HepG2 (cell line): ENCODE measurements around the gene CKAP2. TPM values are rescaled to one million over a fixed set of nuclear protein-coding genes. Genes with fewer than 3 reads are reported as not detected.

Experiments used
- ATF7 ChIP-seq, 2 experiments: fragments of 450-650 bp in 1 of 2; sonication (generic) in 1 of 2; formaldehyde crosslinking in 1 of 2; IDR thresholded peaks; 2 replicates each; pipeline versions ENCODE4 v1.4.0 to v1.6.1; 2016 to 2020; ENCODE audit warnings: antibody characterized with exemption in 1 of 2, mild to moderate bottlenecking in 1 of 2, missing genetic modification reagents in 1 of 2
- BRD4 ChIP-seq: sonication (generic); formaldehyde crosslinking; IDR thresholded peaks from 2 replicates; pipeline ENCODE4 v1.4.0; 2020; ENCODE audit warnings: missing genetic modification reagents
- DPF2 ChIP-seq: sonication (generic); formaldehyde crosslinking; IDR thresholded peaks from 2 replicates; pipeline ENCODE4 v1.4.0; 2020; ENCODE audit warnings: mild to moderate bottlenecking, low read depth, missing genetic modification reagents, borderline replicate concordance
- ELF4 ChIP-seq: sonication (generic); formaldehyde crosslinking; IDR thresholded peaks from 2 replicates; pipeline ENCODE4 v1.5.0; 2020; ENCODE audit warnings: missing genetic modification reagents, mild to moderate bottlenecking, moderate library complexity, borderline replicate concordance
- NBN ChIP-seq: fragments of 450-650 bp; conservative IDR thresholded peaks from 2 replicates; pipeline ENCODE4 v1.6.1; 2017
- PRPF4 ChIP-seq: fragments of 200-400 bp; formaldehyde crosslinking; IDR thresholded peaks from 2 replicates; pipeline ENCODE4 v1.6.1; 2016; ENCODE audit warnings: low read length, low read depth; ENCODE audit not compliant: poor library complexity, severe bottlenecking
- REL ChIP-seq: sonication (generic); formaldehyde crosslinking; conservative IDR thresholded peaks from 2 replicates; pipeline ENCODE4 v1.8.0; 2022; ENCODE audit warnings: mild to moderate bottlenecking, missing genetic modification reagents, moderate library complexity
- RORA ChIP-seq: sonication (generic); formaldehyde crosslinking; IDR thresholded peaks from 2 replicates; pipeline ENCODE4 v1.5.0; 2020; ENCODE audit warnings: mild to moderate bottlenecking, missing genetic modification reagents, moderate library complexity
- SMARCE1 ChIP-seq: fragments of 450-650 bp; IDR thresholded peaks from 2 replicates; pipeline ENCODE4 v1.6.1; 2017; ENCODE audit warnings: borderline replicate concordance
- SOX6 ChIP-seq, 2 experiments: fragments of 450-650 bp in 1 of 2; sonication (generic) in 1 of 2; formaldehyde crosslinking in 1 of 2; IDR thresholded peaks; 2 replicates each; pipeline versions ENCODE4 v1.4.0 to v1.6.1; 2017 to 2020; ENCODE audit warnings: antibody characterized with exemption in 1 of 2, mild to moderate bottlenecking in 1 of 2, missing genetic modification reagents in 1 of 2
- ZBTB7A ChIP-seq: sonication (generic); formaldehyde crosslinking; IDR thresholded peaks from 2 replicates; pipeline ENCODE4 v1.8.0; 2022; ENCODE audit warnings: mild to moderate bottlenecking, missing genetic modification reagents
- ZNF484 ChIP-seq: sonication (generic); formaldehyde crosslinking; IDR thresholded peaks from 2 replicates; pipeline ENCODE4 v1.5.1; 2020; ENCODE audit warnings: mild to moderate bottlenecking, low read depth, missing genetic modification reagents, borderline replicate concordance
- ZNF496 ChIP-seq: sonication (generic); formaldehyde crosslinking; IDR thresholded peaks from 2 replicates; pipeline ENCODE4 v1.8.1; 2023; ENCODE audit warnings: mild to moderate bottlenecking, moderate library complexity, missing genetic modification reagents; ENCODE audit not compliant: insufficient replicate concordance
- ZNF510 ChIP-seq: sonication (generic); formaldehyde crosslinking; IDR thresholded peaks from 2 replicates; pipeline ENCODE4 v1.4.0; 2020; ENCODE audit warnings: low read depth, mild to moderate bottlenecking, missing genetic modification reagents
- ZNF550 ChIP-seq: sonication (generic); formaldehyde crosslinking; IDR thresholded peaks from 2 replicates; pipeline ENCODE4 v1.4.0; 2020; ENCODE audit warnings: mild to moderate bottlenecking, missing genetic modification reagents, borderline replicate concordance
- ZNF556 ChIP-seq: sonication (generic); formaldehyde crosslinking; IDR thresholded peaks from 2 replicates; pipeline ENCODE4 v1.4.0; 2020; ENCODE audit warnings: mild to moderate bottlenecking, missing genetic modification reagents, borderline replicate concordance
- ZNF567 ChIP-seq: sonication (generic); formaldehyde crosslinking; IDR thresholded peaks from 2 replicates; pipeline ENCODE4 v1.8.1; 2023; ENCODE audit warnings: mild to moderate bottlenecking, missing genetic modification reagents, borderline replicate concordance
- ZNF660 ChIP-seq: sonication (generic); formaldehyde crosslinking; IDR thresholded peaks from 2 replicates; pipeline ENCODE4 v1.5.1; 2020; ENCODE audit warnings: mild to moderate bottlenecking, low read depth, missing genetic modification reagents, borderline replicate concordance
- ZNF879 ChIP-seq: sonication (generic); formaldehyde crosslinking; IDR thresholded peaks from 2 replicates; pipeline ENCODE4 v1.8.1; 2023; ENCODE audit warnings: missing genetic modification reagents
- ZSCAN5A ChIP-seq: sonication (generic); formaldehyde crosslinking; IDR thresholded peaks from 2 replicates; pipeline ENCODE4 v1.8.0; 2022; ENCODE audit warnings: mild to moderate bottlenecking, missing genetic modification reagents, borderline replicate concordance
- polyA plus RNA-seq, 8 experiments: library from polyadenylated mRNA; depleted of rRNA in 3 of 8; stranded (reverse) in 7 of 8; unstranded in 1 of 8; fragments of >200 nt; fragmentation: Illumina TruSeq in 4 of 8; extraction: Trizol in 4 of 8; gene quantifications; 2 replicates each; pipeline versions ENCODE4 v1.2.1 to v1.2.3, GENCODE V29; 2011 to 2016; ENCODE audit warnings: low read depth in 4 of 8, missing spikeins in 1 of 8, mixed read lengths in 1 of 8; ENCODE audit not compliant: insufficient read depth in 1 of 8
- total RNA-seq, 5 experiments: library from RNA; depleted of rRNA; stranded (reverse); fragments of >200 nt; fragmentation: Illumina TruSeq; extraction: Trizol; gene quantifications; 2 replicates each; pipeline ENCODE4 v1.2.3, GENCODE V29; 2016; ENCODE audit warnings: low read depth in 1 of 5
- TF ChIP-seq, protein P1 (sequence below): sonication (generic); formaldehyde crosslinking; IDR thresholded peaks from 2 replicates; pipeline ENCODE4 v1.5.0; 2020; ENCODE audit warnings: missing genetic modification reagents, mild to moderate bottlenecking, borderline replicate concordance
- TF ChIP-seq, protein P2 (sequence below): sonication (generic); formaldehyde crosslinking; IDR thresholded peaks from 2 replicates; pipeline ENCODE4 v1.8.1; 2023; ENCODE audit warnings: mild to moderate bottlenecking, moderate library complexity, missing genetic modification reagents
- TF ChIP-seq, protein P3 (sequence below): IDR thresholded peaks from 2 replicates; pipeline ENCODE4 v1.6.1; 2016; ENCODE audit warnings: mild to moderate bottlenecking

Gene CKAP2
- total and polyA plus RNA-seq, 2 of the 13 experiments (the other 11 are each of a cell fraction or from before 2014, with no cell fraction given) = 6.7 to 40.3 TPM

DNA sequence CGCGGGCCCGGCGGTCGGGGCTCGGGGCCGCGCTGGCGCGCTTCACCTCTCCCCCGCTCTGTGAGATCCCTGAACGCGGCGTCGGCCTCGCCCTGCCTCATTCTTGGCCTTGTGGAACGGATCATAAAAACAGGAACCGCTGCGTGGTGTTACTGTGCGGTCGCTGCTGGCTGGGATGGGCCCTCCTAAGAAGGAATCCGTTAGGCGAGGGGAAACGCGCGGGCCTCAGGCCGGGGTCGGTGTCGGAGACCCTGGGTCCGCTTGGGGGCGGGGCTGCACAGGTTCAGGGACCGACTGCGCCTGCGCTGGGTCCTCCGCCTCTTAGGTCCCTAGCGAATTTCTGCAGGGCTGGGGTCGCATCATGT lies 381 bp downstream of the CKAP2 start (continued):
- TF ChIP-seq ZNF550 (CRISPR knock-in tag) (no peak), SOX6 (IDR thresholded peaks at IDR 0.05) (no peak), SOX6 (CRISPR knock-in tag; IDR thresholded peaks at IDR 0.05) (no peak), PRPF4 (no peak), ZNF496 (CRISPR knock-in tag) (no peak), ZNF879 (CRISPR knock-in tag) (no peak), BRD4 (CRISPR knock-in tag) (0 out of 2 replicates have a peak, but pooled peaks have one; percentile 55), SMARCE1 (no peak), NBN (no peak), ZNF510 (no peak), RORA (CRISPR knock-in tag) (no peak), ELF4 (CRISPR knock-in tag) (no peak), DPF2 (CRISPR knock-in tag) (no peak), ATF7 (IDR thresholded peaks at IDR 0.05) (no peak), ATF7 (CRISPR knock-in tag; IDR thresholded peaks at IDR 0.05) (no peak), ZSCAN5A (CRISPR knock-in tag) (0 out of 2 replicates have a peak, but pooled peaks have one; percentile 52), ZNF556 (CRISPR knock-in tag) (no peak), ZNF567 (CRISPR knock-in tag) (no peak), ZBTB7A (CRISPR knock-in tag) (peak; percentile 79), REL (no peak), ZNF484 (CRISPR knock-in tag) (no peak), ZNF660 (CRISPR knock-in tag) (no peak)
- TF ChIP-seq, protein P1, sequence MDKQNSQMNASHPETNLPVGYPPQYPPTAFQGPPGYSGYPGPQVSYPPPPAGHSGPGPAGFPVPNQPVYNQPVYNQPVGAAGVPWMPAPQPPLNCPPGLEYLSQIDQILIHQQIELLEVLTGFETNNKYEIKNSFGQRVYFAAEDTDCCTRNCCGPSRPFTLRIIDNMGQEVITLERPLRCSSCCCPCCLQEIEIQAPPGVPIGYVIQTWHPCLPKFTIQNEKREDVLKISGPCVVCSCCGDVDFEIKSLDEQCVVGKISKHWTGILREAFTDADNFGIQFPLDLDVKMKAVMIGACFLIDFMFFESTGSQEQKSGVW (CRISPR knock-in tag) = no peak
- TF ChIP-seq, protein P2, sequence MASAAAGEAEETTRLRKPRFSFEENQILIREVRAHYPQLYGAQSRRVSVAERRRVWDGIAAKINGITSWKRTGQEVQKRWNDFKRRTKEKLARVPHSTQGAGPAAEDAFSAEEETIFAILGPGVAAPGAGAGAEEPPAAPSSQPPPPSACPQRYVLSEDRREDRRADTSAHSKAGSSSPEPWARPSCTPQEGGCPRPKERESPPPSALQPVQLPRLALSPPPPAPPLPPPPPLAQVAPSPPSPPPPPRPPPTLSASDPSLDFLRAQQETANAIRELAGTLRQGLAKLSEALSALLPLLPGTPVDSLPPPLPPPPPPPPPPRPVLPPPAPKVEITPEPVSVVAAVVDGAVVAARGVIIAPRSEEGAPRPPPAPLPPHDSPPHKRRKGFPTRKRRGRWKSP (CRISPR knock-in tag) = no peak; the same call in 1 of the 2 replicates
- TF ChIP-seq, protein P3, sequence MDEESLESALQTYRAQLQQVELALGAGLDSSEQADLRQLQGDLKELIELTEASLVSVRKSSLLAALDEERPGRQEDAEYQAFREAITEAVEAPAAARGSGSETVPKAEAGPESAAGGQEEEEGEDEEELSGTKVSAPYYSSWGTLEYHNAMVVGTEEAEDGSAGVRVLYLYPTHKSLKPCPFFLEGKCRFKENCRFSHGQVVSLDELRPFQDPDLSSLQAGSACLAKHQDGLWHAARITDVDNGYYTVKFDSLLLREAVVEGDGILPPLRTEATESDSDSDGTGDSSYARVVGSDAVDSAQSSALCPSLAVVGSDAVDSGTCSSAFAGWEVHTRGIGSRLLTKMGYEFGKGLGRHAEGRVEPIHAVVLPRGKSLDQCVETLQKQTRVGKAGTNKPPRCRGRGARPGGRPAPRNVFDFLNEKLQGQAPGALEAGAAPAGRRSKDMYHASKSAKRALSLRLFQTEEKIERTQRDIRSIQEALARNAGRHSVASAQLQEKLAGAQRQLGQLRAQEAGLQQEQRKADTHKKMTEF = 0 out of 2 replicates have a peak, but pooled peaks have one; percentile 30
